Stimulated activated naive CD8-positive, alpha-beta T cell treated with anti-CD3 and anti-CD28 coated beads, Interleukin-15, amount 100 ng/mL, for 72 hours (primary cell): ENCODE data around the gene ARPC1B.
"Not testable (repeated sequence)": the region's sequence is repeated elsewhere in the genome, so short reads cannot be mapped to it uniquely, and the experiment has no call there.

Source experiments
- ATAC-seq: fragments of 150-1000 bp; cut with Tn5 transposase; 2 replicates; pipeline ENCODE4 v1.10.0; 2021; ENCODE audit warnings: mild to moderate bottlenecking, moderate library complexity
- DNase-seq, 2 donors: peaks; one replicate each; pipeline ENCODE4 v3.0.0; 2021 to 2022
- H3K27ac Mint-ChIP-seq, 2 donors: one replicate each; pipeline ENCODE4 v1.8.0; 2022; ENCODE audit warnings: mild to moderate bottlenecking in 2 of 2, mixed read lengths in 2 of 2, moderate library complexity in 2 of 2
- H3K27me3 Mint-ChIP-seq: one replicate; pipeline ENCODE4 v1.8.0; 2022; ENCODE audit warnings: mixed read lengths
- H3K4me1 Mint-ChIP-seq: one replicate; pipeline ENCODE4 v1.8.0; 2022; ENCODE audit warnings: mild to moderate bottlenecking, mixed read lengths
- H3K4me3 Mint-ChIP-seq, 2 donors: one replicate each; pipeline ENCODE4 v1.8.0; 2022; ENCODE audit warnings: mild to moderate bottlenecking in 2 of 2, mixed read lengths in 2 of 2, moderate library complexity in 1 of 2
- H3K9me3 Mint-ChIP-seq, 2 donors: one replicate each; pipeline ENCODE4 v1.8.0; 2022; ENCODE audit warnings: mixed read lengths in 2 of 2

The ARPC1B gene

DNA sequence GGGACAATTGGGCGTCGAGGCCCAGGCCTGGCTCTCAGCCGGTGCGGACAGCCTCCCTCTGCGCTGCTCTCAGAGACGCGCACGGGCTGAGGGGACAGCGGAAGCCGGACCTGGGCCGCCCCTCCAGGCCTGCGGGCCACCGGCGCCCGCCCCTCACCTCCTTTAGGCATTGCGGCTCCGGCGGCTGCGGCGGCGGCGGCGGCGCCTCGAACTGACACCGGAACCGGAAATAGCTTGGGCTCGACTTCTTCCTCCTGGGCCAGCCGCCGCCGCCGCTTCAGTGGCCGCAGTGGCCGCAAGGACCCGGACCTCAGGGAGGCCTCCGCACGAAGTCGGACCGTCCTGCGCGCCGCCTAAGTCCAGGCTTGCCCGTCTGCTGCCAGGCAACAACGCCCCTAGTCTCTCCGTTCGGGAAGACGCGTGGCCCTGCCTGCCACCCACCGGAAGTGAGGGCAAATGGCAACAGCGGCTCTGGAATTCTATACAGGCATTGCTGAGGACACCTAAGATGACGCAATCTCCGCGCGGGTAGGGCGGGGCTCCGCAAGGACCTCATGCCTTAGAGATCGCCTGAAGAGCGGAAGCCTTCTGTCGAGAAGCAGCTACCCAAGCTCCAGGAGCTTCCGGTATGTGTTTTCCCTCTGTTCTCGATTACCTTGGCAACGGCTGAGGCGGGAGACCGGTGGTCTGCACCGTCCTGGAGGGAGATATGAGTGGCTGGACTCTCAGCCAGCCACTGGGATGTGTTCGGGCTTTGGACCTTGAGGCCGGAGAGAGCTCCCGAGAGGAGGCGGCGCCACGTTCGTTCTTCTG is 34.1 kb downstream of the ARPC1B start, which contains the start of the genes BUD31 and PDAP1:
Gene BUD31, plus strand, starts transcription at position 591 of the 813 bp plus-strand sequence. CDS start 2,124 bp downstream, outside the sequence.
Gene PDAP1, minus strand, starts transcription at position 219 of the 813 bp plus-strand sequence. Its CDS starts 49 bp downstream, at position 170.
- no peaks in the 10 kb centered on the region for H3K27me3 Mint-ChIP-seq
- H3K9me3 Mint-ChIP-seq, result no peaks in the 10 kb centered on the region
- DNase-seq (peak; percentile 95 to 97), ATAC-seq (peak; percentile 93)
- peaks cover 50% of the 10 kb centered on the region for H3K4me1 Mint-ChIP-seq
- H3K27ac Mint-ChIP-seq, result peak within 1 kb of the TSS; percentile 96 to 100
- peak within 1 kb of the TSS; percentile 89 to 90 for H3K4me3 Mint-ChIP-seq

- no peaks in the 10 kb centered on the region for H3K9me3 Mint-ChIP-seq
- no peaks in the 10 kb centered on the region for H3K27me3 Mint-ChIP-seq
- peak overlapping the region; percentile 96 to 100 for H3K27ac Mint-ChIP-seq
- peaks cover 44% of the 10 kb centered on the region for H3K4me1 Mint-ChIP-seq
- peak overlapping the region; percentile 89 to 90 for H3K4me3 Mint-ChIP-seq
- DNase-seq, result no peak
- ATAC-seq, result peak; percentile 29
Observed at GRCh38 chr7:99409192-99409572, 34.7 kb downstream of the ARPC1B start.

- Mint-ChIP-seq H3K9me3 (no peaks in the 10 kb centered on the region), H3K27me3 (no peaks in the 10 kb centered on the region), H3K27ac (peak overlapping the region; percentile 30 to 100), H3K4me1 (peaks cover 41% of the 10 kb centered on the region), H3K4me3 (peak overlapping the region; percentile 89 to 90)
- ATAC-seq (no peak), DNase-seq (no peak)
Observed at GRCh38 chr7:99409806-99410205, 35.3 kb downstream of the ARPC1B start.

DNA sequence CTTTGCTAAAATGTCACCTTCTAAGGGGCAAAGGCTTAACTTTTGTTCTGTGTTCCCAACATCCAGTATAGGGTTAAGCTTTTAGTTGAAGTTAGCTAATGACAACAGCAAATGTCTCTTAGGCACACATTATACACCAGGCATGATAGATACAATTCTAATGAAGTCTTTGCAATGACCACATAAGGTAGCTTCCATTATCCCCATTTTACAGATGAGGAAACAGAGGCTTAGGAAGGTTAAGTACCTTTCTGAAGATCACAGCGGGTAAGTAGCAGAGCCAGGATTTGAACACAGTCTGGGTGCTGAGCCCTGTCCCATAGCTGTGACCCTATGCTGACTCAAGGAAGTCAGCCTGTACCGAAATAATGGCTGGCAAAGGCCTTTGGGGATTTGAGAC is 36.1 kb downstream of the ARPC1B start:
- H3K27me3 Mint-ChIP-seq, result no peaks in the 10 kb centered on the region
- peaks cover 47% of the 10 kb centered on the region for H3K4me1 Mint-ChIP-seq
- DNase-seq (no peak), ATAC-seq (no peak)
- peak overlapping the region; percentile 89 to 90 for H3K4me3 Mint-ChIP-seq
- H3K27ac Mint-ChIP-seq, result peak overlapping the region in 1 of 2 donors; percentile 91
- H3K9me3 Mint-ChIP-seq, result no peaks in the 10 kb centered on the region

GRCh38 chr7:99415513-99416127 is 41.1 kb downstream of the ARPC1B start:
- peak in 1 of 2 donors; percentile 37 for DNase-seq
- H3K4me3 Mint-ChIP-seq, H3K9me3 Mint-ChIP-seq, H3K27me3 Mint-ChIP-seq, ATAC-seq, H3K27ac Mint-ChIP-seq: not testable (repeated sequence)
- peaks cover 36% of the 10 kb centered on the region for H3K4me1 Mint-ChIP-seq

DNA sequence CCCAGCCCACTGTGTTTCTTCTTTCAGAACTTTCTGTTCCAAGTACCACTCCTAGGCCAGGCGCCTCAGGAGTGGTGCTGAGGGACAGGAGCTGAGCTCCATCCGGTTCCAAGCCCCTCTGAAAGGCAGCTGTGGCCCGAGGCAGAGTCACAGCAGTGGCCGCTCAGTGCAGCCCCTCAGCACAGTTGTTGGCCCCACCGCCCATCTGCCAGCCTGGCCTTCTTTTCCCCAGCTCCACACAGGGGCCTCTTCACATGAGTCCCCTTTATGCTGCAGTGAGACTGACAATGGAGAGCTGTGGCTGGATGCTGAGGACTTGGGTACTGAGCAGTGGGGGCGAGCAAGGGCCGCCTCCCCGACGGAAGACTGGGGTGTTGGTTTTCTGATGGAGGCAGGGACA is 43.7 kb downstream of the ARPC1B start:
- Mint-ChIP-seq H3K4me3 (no peak overlapping the region), H3K9me3 (no peaks in the 10 kb centered on the region), H3K4me1 (peaks cover 23% of the 10 kb centered on the region), H3K27me3 (no peaks in the 10 kb centered on the region), H3K27ac (peak overlapping the region in 1 of 2 donors; percentile 71)
- DNase-seq, result no peak
- no peak for ATAC-seq

DNA sequence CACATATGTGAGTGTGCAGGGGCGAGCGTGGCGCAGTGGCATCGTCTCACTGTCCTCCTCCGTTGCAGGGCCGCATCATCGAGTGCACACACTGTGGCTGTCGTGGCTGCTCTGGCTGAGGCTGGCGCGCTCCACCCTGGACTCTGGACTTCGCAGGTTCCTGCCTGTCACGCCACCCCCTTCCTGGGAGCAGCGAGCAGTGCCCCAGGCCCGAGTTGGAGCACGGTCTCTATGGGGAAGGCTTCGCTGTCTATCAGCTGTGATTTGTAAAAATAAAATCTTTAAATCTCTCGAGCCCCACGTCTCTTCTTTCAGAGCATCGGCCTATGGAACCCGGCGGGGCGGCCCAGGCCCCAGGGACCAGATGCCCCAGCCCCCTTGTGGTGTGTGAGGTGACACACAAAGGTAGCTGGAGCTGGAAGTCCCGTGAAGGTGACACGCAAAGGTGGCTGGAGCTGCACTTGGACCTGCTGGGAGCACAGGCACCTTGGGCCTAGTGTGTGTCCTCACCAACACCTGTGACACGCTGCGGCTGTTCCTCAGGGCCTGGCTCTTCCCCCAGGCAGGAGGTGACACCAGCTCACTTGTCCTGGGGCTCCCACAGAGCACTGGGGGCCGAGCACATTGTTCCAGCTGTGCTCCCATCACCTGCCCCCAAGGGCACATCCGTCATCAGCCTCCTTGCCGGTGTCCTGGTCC is 44.9 kb downstream of the ARPC1B start:
- no peak overlapping the region for H3K4me3 Mint-ChIP-seq
- H3K27ac Mint-ChIP-seq, result peak overlapping the region in 1 of 2 donors; percentile 94
- H3K4me1 Mint-ChIP-seq, result peaks cover 22% of the 10 kb centered on the region
- ATAC-seq (no peak), DNase-seq (no peak)
- H3K9me3 Mint-ChIP-seq, result no peaks in the 10 kb centered on the region
- H3K27me3 Mint-ChIP-seq, result no peaks in the 10 kb centered on the region

DNA sequence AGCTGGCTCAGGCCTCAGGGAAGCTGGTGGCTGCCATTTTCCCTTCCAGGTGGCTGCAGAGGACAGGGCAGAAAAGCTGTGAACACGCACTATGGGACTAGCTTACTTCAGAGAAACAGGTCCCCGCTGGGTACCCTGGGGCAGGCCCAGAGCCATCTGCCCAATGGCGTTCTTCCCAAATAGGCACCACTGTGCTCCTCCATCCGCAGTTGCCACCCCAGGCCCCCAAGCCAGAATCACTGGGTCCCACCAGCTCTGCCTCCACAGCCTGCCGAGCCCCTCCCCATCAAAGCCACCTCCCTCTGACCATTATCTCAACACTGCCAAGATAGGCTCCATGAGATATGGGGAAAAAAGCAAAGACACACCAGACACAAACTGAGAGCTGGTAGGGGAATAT is 45.7 kb downstream of the ARPC1B start:
- H3K27ac Mint-ChIP-seq, result no peak overlapping the region
- H3K27me3 Mint-ChIP-seq, result no peaks in the 10 kb centered on the region
- no peak for DNase-seq
- no peaks in the 10 kb centered on the region for H3K9me3 Mint-ChIP-seq
- peaks cover 15% of the 10 kb centered on the region for H3K4me1 Mint-ChIP-seq
- peak; percentile 37 for ATAC-seq
- H3K4me3 Mint-ChIP-seq, result no peak overlapping the region

DNA sequence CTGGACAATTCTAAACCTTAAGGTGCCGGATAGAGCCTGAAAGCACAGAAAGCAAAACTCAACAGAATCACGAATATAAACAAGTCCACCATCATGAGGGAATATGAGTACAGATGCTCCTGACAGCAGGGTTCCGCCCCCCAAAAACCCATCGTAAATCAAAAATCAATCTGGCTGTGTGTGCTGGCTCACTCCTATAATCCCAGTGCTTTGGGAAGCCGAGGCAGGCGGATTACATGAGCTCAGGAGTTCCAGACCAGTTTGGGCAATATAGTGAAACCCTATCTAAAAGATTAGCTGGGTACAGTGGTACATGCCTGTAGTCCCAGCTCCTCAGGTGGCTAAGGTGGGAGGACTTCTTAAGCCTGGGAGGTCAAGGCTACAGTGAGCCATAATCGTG is 46.5 kb downstream of the ARPC1B start:
- no peak overlapping the region for H3K4me3 Mint-ChIP-seq
- peak overlapping the region in 1 of 2 donors; percentile 54 for H3K27ac Mint-ChIP-seq
- ATAC-seq, result no peak
- DNase-seq, result no peak
- no peaks in the 10 kb centered on the region for H3K9me3 Mint-ChIP-seq
- no peaks in the 10 kb centered on the region for H3K27me3 Mint-ChIP-seq
- H3K4me1 Mint-ChIP-seq, result peaks cover 8% of the 10 kb centered on the region

DNA sequence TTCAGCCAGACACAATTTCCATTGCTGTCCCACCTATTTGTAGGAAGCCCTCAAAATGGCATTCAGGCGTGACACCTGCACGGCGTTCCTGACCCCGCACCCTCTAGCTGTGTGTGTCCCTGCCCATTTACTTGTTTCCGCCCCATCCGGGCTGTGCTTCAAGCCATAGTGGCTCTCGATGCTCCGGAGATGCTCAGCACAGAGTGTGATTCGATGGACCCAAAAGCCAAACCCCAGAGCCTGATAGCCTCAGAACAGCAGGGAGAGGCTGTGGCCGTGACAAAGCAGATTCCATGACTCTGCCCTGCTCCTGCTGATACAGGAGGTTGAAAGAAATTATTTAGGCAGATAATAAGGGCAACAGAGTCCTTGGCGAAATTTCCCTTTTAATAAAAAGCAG is 47.7 kb downstream of the ARPC1B start:
- no peaks in the 10 kb centered on the region for H3K9me3 Mint-ChIP-seq
- no peak overlapping the region for H3K4me3 Mint-ChIP-seq
- H3K27me3 Mint-ChIP-seq, result no peaks in the 10 kb centered on the region
- ATAC-seq (no peak), DNase-seq (no peak)
- no peak overlapping the region for H3K27ac Mint-ChIP-seq
- H3K4me1 Mint-ChIP-seq, result peaks cover under 1% of the 10 kb centered on the region

DNA sequence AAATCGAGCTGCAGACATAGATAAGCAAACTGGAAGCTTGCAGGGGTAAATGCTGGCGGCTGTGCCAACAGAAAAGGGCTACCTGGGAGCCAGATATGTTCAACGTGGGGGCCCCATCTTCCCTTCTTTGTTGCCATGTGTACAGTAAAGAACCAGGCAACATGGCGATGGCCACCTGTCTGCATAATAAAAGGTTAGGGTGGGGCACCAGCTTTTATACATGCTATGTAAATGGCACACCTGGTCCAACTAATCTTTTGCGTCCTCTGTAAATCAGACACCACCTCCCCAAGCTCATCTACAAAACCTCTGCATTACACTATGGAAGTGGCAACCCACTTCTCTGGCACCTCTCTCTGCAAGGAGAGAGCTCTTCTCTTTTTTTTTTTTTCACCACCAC is 48.1 kb downstream of the ARPC1B start:
- H3K9me3 Mint-ChIP-seq, result no peaks in the 10 kb centered on the region
- H3K4me3 Mint-ChIP-seq, result no peak overlapping the region
- ATAC-seq (no peak), DNase-seq (no peak)
- no peaks in the 10 kb centered on the region for H3K4me1 Mint-ChIP-seq
- no peaks in the 10 kb centered on the region for H3K27me3 Mint-ChIP-seq
- H3K27ac Mint-ChIP-seq, result no peak overlapping the region

DNA sequence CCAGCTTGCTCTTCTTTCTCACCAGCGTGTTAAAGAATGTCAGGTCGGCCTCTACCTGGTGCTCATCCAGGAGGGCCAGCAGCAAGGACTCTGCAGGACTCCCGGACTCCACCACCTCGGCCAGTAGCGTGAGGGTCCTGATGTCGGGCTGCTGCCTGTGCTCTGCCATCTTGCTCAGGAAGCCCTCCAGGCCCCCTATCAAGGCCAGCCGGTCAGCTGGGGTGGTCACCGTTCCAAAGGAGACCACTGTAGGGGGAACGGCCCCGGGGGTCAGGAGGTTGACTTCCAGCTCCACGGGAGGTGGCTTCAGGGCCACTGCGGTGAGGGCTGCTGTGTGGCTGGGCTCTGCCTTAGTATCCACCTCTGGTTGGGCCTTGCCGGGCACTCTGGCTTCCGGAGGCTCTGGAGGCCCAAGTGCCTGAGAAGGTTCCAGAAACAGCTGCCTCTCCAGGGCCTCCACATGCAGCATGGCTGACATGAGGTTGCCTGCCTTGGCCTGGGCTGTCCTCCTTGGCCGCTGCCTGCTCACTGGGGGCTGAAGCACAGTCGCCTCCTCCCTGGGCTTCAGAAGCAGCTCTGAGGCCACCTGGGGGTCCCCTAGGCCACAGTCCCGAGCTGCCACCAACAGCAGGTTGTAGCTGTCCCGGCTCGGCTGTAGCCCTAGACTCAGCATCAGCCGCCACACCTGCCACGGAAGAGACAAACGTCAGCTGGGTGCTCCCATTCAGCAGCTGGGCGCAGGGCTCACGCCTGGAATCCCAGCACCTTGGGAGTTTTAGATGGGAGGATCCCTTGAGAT is 50.6 kb downstream of the ARPC1B start:
- no peak overlapping the region for H3K4me3 Mint-ChIP-seq
- H3K27ac Mint-ChIP-seq, result no peak overlapping the region
- no peaks in the 10 kb centered on the region for H3K4me1 Mint-ChIP-seq
- H3K27me3 Mint-ChIP-seq, result no peaks in the 10 kb centered on the region
- no peaks in the 10 kb centered on the region for H3K9me3 Mint-ChIP-seq
- ATAC-seq (peak; percentile 29), DNase-seq (no peak)

DNA sequence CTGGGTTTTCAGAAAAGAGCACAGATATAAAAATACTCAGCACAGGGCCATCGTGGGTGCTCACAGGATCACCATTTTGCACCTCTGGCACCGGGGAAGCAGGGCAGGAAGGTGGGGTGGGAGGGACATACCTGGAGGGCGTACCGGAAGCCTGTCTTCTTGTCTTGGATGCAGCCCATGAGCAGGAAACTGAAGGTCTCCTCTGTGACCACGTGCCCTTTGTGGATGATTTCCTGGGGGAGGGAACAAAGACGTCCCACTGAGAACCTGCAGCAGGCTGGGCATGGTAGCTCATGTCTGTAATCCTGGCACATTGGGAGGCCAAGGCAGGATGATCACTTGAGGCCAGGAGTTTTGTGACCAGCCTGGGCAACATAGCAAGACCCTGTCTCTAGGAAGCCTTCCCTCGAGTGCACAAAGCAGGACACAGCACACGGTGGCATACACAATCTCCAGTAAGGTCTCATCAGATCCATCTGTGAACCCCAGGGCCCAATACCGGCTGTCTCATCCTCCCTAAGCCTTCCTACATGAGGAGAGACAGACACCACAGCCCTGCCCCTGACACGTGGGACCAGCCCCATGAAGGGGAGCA is 54.5 kb downstream of the ARPC1B start:
- Mint-ChIP-seq H3K9me3 (no peaks in the 10 kb centered on the region), H3K4me1 (peaks cover 4% of the 10 kb centered on the region), H3K27me3 (no peaks in the 10 kb centered on the region), H3K4me3 (no peak overlapping the region), H3K27ac (no peak overlapping the region)
- ATAC-seq (peak; percentile 47), DNase-seq (no peak)

DNA sequence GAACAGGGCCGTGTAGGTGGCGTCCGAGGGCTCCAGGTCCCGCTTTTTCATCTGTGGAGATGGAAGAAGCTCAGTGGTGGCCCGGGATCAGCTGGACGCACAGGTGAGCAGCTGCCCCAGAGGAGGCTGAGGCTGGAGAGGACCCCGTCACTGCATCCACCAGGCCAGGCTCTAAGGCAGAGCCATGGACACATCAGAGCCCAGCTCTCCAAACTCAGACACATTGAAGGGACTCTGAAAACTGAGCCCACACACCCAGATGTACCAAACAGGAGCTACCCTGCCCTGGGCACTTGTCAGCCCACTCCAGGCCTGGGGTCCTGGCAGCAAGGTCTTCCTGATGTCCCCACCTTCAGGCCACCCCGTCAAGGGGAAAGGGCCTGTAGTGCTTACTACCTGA is 55.2 kb downstream of the ARPC1B start:
- peaks cover 7% of the 10 kb centered on the region for H3K4me1 Mint-ChIP-seq
- no peaks in the 10 kb centered on the region for H3K9me3 Mint-ChIP-seq
- H3K27ac Mint-ChIP-seq, result no peak overlapping the region
- ATAC-seq (no peak), DNase-seq (no peak)
- H3K4me3 Mint-ChIP-seq, result no peak overlapping the region
- no peaks in the 10 kb centered on the region for H3K27me3 Mint-ChIP-seq
